NCI-H446 (cell line): ENCODE results near the gene TRAPPC1.

Experiments
- DNase-seq, 2 experiments: peaks; one replicate each; lab custom pipeline; 2025; lab: John Stamatoyannopoulos, UW

TRAPPC1 gene

DNA sequence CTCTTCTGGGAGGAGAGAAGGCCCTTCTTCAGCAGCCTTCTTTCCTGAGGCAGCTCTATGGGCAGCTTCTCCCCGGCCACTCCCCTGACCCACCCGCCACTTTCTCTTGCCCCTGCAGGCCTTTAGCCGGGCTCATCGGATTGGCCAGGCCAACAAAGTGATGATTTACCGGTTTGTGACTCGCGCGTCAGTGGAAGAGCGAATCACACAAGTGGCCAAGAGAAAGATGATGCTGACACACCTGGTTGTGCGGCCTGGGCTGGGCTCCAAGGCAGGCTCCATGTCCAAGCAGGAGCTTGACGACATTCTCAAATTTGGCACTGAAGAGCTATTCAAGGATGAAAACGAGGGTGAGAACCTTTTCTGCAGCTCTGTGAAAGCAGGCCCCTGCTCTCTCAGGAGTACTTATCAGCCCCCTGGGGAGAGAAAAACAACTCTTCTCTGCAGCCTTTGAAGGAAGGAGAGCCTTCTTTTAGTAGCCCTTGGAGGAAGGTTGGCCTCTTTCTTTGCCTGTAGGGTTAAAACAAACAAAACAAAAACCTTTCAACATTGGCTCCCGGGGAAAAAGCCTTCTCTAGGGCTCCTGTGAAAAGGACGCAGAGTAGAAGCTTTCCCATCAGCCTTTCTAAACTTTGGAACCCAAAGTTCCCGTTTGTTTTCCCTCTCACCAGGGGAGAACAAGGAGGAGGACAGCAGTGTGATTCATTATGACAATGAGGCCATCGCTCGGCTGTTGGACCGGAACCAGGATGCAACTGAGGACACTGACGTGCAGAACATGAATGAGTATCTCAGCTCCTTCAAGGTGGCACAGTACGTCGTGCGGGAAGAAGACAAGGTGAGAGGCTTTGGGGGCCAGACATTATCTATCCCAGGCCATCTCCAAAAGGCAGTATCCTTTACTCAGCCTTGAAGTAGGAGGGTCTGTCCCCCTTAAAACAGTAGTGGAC lies 28.3 kb downstream of the TRAPPC1 start:
- DNase-seq, result no peak

DNA sequence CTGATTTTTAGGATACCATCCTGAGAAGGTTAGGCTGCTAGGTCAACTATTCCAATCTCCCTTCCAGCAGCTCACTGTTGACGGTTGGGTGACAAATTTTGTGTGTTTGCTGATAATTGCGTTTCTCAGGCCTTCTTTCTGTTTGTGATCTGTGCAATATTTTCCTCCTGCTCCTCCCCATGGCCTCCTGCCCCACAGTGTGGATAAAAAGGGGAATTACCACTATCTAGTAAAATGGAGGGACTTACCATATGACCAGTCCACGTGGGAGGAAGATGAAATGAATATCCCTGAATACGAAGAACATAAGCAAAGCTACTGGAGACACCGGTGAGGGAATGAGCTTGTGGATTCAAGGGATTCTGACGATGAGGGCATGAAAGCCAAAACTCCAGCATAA lies 34.0 kb downstream of the TRAPPC1 start:
- peak in 1 of 2 experiments; percentile 20 for DNase-seq

DNA sequence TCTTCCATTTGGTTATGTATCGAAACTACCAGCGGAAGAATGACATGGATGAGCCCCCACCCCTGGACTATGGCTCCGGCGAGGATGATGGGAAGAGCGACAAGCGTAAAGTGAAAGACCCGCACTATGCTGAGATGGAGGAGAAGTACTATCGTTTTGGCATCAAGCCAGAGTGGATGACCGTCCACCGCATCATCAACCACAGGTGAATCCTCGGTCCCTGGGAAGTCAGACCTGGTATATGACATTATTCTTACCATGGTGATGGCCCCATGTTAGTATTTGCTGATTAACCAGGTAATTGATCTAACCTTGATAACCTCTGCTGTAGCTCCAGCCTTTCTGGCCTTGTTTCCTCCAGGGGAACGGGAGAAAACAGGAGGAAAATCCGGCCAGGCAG lies 34.7 kb downstream of the TRAPPC1 start:
- no peak for DNase-seq

DNA sequence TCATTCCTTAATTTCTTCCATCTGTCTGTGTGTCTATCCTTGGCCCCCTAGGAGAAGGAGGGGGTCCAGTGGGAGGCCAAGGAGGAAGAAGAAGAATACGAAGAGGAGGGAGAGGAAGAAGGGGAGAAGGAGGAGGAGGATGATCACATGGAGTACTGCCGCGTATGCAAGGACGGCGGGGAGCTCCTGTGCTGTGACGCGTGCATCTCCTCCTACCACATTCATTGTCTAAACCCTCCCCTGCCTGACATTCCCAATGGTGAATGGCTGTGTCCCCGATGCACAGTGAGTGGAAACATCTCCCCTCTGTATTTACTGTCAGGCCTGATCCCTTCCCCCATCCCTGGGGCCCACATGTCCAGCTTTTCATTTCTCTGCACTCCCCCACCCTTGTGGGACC lies 36.9 kb downstream of the TRAPPC1 start:
- no peak for DNase-seq

DNA sequence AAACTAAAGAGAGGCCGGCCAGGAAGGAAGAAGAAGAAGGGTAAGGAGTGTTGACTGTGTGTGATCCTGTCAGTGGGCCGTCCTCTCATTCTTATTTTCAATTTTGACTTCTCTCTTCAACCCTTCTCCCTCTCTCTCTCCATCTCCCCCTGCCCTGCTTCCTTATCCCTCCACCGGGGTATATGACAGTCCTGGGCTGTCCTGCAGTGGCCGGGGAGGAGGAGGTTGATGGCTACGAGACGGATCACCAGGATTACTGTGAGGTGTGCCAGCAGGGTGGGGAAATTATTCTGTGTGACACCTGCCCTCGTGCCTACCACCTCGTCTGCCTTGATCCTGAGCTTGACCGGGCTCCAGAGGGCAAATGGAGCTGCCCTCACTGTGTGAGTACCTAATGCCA lies 37.5 kb downstream of the TRAPPC1 start:
- no peak for DNase-seq

DNA sequence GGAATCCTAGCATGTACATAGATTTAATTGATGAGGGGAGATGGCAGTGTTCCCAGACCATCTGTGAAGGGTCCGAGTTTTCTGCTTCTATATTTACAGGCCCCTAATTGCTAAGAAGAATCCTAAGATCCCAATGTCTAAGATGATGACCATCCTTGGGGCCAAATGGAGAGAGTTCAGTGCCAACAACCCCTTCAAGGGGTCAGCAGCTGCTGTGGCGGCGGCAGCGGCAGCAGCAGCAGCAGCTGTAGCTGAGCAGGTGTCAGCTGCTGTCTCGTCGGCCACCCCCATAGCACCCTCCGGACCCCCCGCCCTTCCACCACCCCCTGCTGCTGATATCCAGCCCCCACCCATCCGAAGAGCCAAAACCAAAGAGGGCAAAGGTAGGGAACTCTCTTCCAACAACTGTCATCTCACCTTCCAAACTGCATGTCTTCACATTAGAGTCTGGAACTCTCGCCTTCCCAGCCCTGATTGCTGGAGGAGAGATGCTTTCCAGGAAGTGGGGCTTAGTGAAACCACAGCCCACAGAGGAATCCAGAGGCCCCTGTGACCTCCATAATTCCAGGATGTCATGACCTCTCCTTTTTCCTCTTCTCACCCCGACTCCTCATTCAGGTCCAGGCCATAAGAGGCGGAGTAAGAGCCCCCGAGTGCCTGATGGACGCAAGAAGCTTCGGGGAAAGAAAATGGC lies 38.4 kb downstream of the TRAPPC1 start:
- no peak for DNase-seq

DNA sequence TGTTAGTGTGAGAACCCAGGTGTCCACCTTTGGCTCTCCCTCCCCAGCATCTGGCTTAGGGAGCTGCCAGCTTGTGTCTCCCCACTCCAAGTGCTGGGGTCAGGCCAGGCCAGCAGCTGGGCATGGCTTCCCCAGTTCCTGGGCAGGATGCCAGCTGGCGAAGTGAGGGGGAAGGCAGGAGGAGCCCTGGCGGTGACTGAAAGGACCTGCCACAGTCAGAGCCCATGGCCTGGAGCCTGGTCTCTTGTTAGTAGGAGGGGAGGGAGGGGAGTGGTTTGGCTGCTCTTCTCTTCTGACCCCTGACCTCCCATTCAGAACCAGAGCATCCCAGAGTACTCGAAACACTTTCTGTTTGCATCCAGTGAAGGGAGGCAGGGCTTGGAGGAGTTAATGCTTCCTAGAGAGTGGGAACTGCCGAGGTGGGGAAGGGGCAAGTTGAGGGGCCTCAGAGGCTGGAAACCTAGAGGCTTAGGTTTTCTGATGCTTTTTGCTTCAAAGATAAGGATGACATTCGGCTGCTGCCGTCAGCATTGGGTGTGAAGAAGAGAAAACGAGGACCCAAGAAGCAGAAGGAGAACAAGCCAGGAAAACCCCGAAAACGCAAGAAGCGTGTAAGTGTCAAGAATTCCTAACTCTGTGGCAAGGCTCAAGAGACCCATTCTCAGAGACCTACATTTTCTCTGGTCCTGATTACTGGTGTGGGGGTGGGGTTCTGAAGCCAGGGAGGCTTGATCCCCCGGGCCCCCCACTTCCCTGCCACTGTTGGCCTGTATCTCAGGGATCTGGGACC lies 42.4 kb downstream of the TRAPPC1 start:
- peak; percentile 95 to 98 for DNase-seq

DNA sequence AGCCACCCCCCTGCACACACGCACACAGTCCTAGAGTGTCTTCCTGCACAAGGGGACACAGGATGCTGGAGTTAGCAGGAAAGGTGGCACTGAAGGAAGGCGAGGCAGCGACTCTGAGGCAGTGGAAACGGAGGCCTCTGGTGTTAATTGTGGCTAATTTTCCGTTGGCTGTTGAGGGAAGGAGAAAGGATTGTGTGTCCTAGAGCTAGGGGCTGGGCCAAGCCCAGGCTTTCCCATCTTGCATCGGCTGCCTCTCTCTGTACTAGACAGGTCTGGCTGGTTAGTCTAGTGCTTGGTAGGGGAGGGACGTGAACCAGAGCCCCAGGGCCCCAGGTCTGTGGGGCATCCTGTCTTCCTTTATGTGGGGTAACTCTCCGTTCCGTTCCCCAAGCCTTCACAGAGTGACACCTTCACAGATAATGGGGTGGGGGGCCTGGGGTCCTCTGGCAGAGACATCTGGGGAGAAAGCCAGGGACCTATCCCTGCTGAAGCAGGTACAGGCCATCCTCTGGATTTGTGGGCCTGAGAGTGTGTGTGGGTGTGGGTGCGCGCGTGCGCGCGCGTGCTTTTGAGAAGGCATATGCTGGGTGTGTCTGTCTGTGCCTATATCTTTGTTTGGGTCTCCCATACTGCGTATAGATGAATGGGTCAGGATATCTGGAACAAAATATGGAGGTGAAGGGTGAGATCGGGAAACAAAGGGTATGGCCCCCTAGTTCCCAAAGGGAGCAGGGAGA lies 43.4 kb downstream of the TRAPPC1 start, which contains the start of gene CHD3:
Gene CHD3 (plus strand): TSS at position 606 of the 737 bp plus-strand sequence. CDS start 212 bp downstream, outside the sequence.
- DNase-seq, result peak in 1 of 2 experiments; percentile 45

DNA sequence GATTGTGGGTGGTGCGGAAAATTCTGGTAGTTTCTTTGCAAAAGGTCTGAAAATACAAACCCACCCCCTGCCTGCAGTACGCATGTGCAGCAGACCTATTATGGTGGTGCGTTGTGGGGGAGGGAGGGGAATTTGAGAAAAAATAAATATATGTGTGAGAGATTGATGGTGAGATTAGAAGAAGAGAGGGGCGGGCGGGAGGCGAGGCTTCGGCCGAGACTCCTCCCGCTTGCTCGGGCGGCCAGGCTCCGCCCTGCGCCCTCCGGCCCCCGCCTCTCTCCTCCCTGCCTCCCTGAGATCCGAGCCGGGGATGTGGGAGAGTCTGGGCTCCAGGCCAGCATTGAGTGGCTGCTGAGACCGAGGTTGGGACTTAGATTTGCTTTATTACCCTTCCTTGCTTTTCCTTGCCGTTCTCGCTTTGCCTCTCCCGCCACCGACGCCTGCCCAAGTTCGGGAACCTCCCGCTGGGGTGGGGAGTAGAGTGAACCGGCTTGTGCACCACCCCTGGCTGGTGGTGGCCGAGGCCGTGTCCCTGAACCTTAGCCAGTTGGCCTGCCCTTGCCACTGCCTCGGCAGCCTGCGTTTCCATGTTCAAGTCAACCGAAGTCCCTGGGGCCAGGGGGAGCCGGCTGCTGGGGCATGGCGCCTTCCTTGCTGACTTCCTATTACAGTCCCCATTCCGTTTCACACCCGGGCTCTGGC lies 44.1 kb downstream of the TRAPPC1 start:
- peak; percentile 92 to 96 for DNase-seq

DNA sequence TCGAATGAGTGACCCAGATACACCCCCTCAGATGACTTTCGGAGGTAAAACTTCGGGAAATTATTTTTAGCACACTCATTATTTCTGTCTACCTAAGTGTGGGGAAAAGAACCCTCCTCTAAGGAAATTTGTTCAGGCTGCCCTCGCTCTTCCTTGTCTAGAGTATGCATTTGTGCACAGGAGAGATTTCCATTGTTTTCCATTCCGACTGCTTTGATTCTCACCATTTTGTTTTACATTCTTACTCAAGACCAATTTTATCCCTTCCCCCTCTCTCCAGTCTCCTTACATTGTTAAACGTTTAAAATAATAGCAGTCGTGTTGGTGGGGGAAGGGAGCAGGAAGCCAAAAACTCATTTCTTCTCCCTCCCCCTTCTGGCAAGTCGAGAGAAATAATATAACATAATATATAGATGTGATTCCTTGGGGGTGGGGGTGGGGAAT lies 44.7 kb downstream of the TRAPPC1 start:
- DNase-seq, result no peak

DNA sequence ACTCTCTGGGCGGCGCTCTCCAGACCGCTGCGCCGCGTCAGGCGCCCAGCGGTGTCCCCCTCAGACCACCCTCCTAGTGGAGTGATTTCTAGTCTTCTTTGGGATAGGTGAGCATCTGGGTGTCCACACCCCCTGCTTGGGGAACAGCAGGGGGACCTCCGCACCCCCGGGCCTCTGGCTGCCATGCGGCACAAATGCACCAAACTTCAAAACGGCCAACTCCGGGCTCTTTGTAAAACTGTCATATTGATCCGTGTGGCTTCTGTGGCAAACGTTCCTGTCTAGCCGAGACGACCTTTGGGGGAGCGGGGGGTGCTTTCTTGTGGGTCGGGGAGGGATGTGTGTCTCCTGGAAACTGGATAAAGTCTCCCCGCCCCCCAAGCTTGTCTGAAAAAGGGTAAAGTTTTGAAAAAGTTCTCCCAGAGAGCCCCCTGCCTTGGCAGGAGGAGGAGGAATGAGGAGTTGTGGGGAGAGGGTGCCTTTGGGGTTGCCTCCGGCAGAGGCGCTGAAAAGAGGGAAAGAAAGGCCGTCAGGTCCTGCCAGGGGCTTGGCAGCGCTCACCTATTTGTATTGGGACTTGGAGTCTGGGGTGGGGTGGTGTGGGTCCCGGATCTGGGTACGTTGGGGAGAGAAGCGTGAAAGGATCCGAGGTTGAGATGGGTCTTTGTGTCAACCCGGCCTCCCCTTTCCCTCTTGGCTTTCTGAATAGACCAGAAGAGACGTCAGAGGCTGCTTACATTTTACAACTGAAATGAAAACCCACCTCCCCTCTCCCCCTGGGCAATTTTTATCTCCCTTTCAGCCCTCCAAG lies 45.3 kb downstream of the TRAPPC1 start:
- DNase-seq, result peak in 1 of 2 experiments; percentile 31

DNA sequence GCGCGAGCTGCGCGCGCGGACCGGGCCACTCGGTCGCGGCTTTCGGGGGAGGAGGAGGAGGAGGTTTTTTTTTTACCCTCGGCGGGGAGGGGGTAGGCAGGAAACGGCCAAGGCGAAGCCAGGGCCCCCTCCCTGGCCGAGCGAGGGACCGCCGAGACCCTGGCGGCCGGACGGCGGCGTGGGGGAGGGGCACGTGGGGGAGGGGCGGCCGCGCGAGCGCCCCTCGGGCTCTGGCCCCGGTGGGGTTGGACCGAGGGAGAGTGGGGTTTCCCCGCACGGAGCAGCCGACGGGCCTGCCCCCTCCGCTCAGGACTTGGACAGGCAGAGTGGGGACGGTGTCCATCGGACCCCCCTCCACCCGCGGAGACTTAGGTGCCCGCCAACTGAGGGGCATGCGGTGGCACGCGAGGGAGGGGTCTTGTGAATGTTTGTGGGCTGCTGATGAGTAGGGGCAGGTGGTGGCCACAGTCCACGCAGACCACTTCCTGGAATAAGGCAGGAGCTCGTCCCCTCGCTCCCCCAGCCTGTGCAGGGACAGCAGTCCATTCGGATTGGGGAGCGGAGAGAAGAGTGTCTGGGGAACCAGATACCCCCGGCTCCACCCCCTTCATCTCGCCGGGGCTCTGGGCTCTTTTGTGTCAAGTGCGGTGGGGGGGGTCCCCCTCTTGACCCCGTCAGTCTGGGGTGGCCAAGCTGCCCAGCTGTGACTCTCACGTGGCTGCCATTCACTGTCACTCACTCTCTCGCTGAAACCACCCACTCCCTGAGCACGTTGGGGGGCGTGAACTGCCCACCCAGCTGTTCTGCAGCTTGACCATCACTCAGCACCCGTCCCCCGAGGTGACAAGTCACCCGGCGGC lies 46.1 kb downstream of the TRAPPC1 start:
- peak in 1 of 2 experiments; percentile 25 for DNase-seq

DNA sequence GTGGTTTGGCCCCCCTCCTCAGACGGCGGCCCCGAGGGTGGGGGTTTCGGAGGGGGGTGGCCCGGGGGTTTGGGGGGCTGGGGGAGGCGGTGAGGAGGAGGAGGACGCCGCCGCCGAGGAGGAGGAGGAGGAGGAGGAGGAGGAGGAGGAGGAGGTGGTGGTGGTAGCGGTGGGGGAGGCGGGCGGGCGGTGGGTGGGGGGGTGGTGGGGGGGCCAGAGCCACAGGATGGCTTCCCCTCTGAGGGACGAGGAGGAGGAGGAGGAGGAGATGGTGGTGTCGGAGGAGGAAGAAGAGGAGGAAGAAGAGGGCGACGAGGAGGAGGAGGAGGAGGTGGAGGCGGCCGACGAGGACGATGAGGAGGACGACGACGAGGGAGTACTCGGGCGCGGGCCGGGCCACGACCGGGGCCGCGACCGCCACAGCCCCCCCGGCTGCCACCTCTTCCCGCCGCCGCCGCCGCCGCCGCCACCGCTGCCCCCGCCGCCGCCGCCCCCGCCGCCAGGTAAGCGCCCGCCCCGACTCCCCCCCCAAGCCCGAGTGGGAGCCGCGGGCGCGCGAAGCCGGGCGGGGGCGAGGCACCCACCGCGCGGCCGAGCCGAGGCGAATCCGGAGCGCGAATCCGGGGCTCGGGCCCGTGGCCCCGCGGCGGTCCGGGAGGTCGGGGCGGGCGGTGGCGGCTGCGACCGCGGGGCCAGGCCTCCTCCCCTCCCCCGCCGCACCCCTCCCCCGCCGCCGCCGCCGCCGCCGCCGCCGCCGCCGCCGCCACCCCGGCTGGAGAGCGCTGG lies 47.0 kb downstream of the TRAPPC1 start:
- DNase-seq, result no peak

DNA sequence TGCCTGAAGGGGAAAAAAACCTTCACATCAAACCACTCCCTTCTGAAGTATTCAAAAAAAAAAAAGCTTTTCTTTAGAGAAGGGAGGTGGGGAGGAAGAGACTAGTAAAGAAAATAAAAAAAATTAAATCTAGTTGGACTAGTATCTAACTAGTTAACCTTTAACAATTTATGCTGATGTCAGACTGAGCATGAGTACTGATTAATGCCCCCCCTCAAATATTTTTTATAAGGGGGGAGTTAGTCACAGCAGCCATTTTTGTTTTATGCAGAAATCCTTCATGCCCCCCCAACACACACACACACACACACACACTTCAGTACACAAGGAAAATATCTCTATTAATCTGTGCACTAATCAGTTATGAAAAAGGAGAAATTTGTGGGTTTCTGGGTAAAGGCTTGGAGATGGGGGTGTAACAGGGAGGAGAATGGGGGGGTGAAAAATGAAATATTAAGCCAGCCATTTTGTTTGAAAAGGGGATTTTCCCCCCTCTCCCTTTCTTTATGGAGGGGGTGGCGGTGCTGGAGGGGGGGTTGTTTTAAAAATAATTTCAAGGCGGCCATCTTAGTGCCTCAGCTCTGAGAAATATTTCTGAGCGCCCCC lies 47.9 kb downstream of the TRAPPC1 start:
- peak in 1 of 2 experiments; percentile 20 for DNase-seq

DNA sequence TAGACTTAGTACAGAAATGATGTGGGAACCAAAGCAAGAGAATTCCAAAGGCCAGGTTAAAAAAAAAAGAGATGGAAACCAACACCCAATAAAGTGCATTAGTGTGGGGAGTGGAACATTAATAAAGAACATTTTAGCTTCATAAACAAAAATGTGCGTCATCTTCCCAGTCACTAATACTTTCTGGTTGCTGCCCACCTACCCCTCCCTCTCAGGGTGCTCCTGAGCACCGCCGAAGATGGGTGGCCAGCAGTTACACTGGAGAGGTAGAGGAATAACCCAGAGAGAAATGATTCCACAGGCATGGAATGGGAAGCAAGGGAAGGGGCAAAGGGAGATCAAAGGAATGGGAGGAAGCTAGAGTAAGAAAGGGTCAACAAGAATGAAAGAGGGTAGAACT lies 49.1 kb downstream of the TRAPPC1 start:
- DNase-seq, result no peak

DNA sequence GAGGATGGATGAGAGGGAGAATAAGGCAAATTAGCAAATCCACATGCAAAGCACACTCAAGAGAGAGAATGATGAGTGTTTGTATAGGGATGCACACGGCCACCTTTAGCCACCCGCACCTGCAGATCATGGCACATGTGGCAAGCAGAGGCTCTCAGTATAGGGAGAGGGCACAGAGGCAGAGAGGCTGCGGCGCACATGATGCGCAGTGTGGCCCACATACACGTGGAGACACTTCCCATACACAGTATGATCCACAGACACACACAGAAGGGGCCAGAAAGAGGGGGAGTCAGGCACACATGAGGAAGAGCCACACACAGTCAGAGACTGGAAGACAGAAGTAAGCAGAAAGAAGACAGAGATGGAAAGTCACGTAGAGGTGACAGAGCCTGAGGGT lies 49.7 kb downstream of the TRAPPC1 start:
- DNase-seq, result no peak

DNA sequence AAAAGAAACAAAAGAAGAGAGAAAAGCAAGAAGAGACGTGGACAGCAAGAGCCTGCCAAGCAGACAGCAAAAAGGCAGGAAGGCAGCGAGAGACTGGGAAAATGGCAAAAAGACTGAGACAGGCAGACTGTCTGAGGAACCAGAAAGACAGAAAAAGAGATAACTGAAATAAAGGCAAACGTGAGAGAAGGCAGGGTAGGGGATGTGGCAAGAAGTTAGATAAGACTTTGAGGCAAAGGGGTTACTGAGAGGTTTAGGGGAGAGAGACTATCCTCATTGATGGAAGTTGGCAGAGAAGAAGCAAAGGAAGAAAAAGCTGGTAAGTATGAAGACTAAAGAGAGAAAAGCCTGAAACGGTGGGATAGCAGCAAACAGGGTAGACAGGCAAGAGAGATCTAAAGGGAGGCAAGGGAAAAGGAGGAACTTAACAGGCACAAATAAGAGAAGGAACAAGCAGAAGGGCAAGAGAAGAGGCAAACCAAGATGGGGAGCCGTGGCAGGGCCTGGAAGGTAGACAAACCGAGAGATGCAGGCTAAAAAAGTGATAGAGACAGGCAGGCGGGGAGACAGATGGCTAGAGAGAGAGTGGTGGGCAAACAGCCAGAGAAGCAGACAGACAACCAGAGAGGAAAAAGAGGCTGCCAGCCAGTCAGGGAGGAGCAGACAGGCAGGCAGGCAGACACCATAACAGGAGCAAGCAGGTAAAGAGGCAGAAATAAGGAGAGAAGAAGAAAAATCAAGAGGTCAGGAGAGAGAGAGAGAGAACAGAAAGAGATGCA lies 50.3 kb downstream of the TRAPPC1 start:
- peak; percentile 60 to 83 for DNase-seq
